Rectal smooth muscle tissue (tissue), 1 donor: ENCODE measurements around the gene ERICH6.
A peak's percentile ranks its signal among the peaks of the same experiment; 100 is the strongest.

Source experiments
- H3K27ac ChIP-seq: one replicate; pipeline ENCODE4 v1.7.0; 2013; ENCODE audit warnings: low read depth, low read length, inconsistent platforms
- H3K27me3 ChIP-seq: one replicate; pipeline ENCODE4 v1.7.0; 2013; ENCODE audit warnings: low read length; ENCODE audit not compliant: control insufficient read depth, insufficient read depth
- H3K36me3 ChIP-seq: one replicate; pipeline ENCODE4 v1.7.0; 2013; ENCODE audit warnings: low read length; ENCODE audit not compliant: control insufficient read depth, insufficient read depth
- H3K4me1 ChIP-seq: one replicate; pipeline ENCODE4 v1.7.0; 2013; ENCODE audit warnings: low read length; ENCODE audit not compliant: control insufficient read depth, insufficient read depth
- H3K4me3 ChIP-seq: one replicate; pipeline ENCODE4 v1.7.0; 2013; ENCODE audit warnings: low read length
- H3K9ac ChIP-seq: one replicate; pipeline ENCODE4 v1.7.0; 2013; ENCODE audit warnings: low read length

Gene ERICH6

GRCh38 chr3:150703756-150704344, at the start of gene ERICH6:
Gene ERICH6 (minus strand): TSS chr3:150703920. CDS start chr3:150703898, 22 bp downstream.
- H3K9ac ChIP-seq: peak within 1 kb of the TSS; percentile 61
- no peaks in the 10 kb centered on the region for H3K36me3 ChIP-seq
- no peaks in the 10 kb centered on the region for H3K4me1 ChIP-seq
- H3K27ac ChIP-seq: peak within 1 kb of the TSS; percentile 51
- peak within 1 kb of the TSS; percentile 86 for H3K4me3 ChIP-seq
- no peaks in the 10 kb centered on the region for H3K27me3 ChIP-seq

- H3K9ac ChIP-seq: peak overlapping the region; percentile 17
- H3K27me3 ChIP-seq: no peaks in the 10 kb centered on the region
- no peak overlapping the region for H3K27ac ChIP-seq
- peak overlapping the region; percentile 17 for H3K4me3 ChIP-seq
- H3K4me1 ChIP-seq: peaks cover 2% of the 10 kb centered on the region
- no peaks in the 10 kb centered on the region for H3K36me3 ChIP-seq
Observed at GRCh38 chr3:150751781-150752263, 48.1 kb upstream of the ERICH6 start.

GRCh38 chr3:150749255-150749654, 45.5 kb upstream of the ERICH6 start:
- Histone ChIP-seq H3K4me3 (no peak overlapping the region), H3K4me1 (peaks cover 6% of the 10 kb centered on the region), H3K36me3 (no peaks in the 10 kb centered on the region), H3K27ac (no peak overlapping the region), H3K9ac (no peak overlapping the region), H3K27me3 (no peaks in the 10 kb centered on the region)

- Histone ChIP-seq H3K27ac (no peak overlapping the region), H3K4me3 (no peak overlapping the region), H3K36me3 (no peaks in the 10 kb centered on the region), H3K9ac (no peak overlapping the region), H3K27me3 (no peaks in the 10 kb centered on the region), H3K4me1 (peaks cover 7% of the 10 kb centered on the region)
Observed at GRCh38 chr3:150748684-150749047, 44.9 kb upstream of the ERICH6 start.

- no peaks in the 10 kb centered on the region for H3K36me3 ChIP-seq
- peaks cover 8% of the 10 kb centered on the region for H3K4me1 ChIP-seq
- no peaks in the 10 kb centered on the region for H3K27me3 ChIP-seq
- H3K27ac ChIP-seq: no peak overlapping the region
- H3K4me3 ChIP-seq: no peak overlapping the region
- H3K9ac ChIP-seq: no peak overlapping the region
Observed at GRCh38 chr3:150747886-150748683, 44.4 kb upstream of the ERICH6 start.

- Histone ChIP-seq H3K36me3 (peaks cover 5% of the 10 kb centered on the region), H3K4me3 (no peak overlapping the region), H3K9ac (no peak overlapping the region), H3K27me3 (no peaks in the 10 kb centered on the region), H3K4me1 (peaks cover 8% of the 10 kb centered on the region), H3K27ac (no peak overlapping the region)
Observed at GRCh38 chr3:150746791-150747590, 43.3 kb upstream of the ERICH6 start.

GRCh38 chr3:150745832-150746231, 42.1 kb upstream of the ERICH6 start:
- Histone ChIP-seq H3K9ac (no peak overlapping the region), H3K4me1 (peaks cover 8% of the 10 kb centered on the region), H3K4me3 (no peak overlapping the region), H3K27me3 (no peaks in the 10 kb centered on the region), H3K36me3 (peaks cover 5% of the 10 kb centered on the region), H3K27ac (no peak overlapping the region)

GRCh38 chr3:150744919-150745211, 41.1 kb upstream of the ERICH6 start:
- peaks cover 5% of the 10 kb centered on the region for H3K36me3 ChIP-seq
- no peaks in the 10 kb centered on the region for H3K27me3 ChIP-seq
- H3K4me1 ChIP-seq: peaks cover 8% of the 10 kb centered on the region
- no peak overlapping the region for H3K27ac ChIP-seq
- H3K4me3 ChIP-seq: no peak overlapping the region
- no peak overlapping the region for H3K9ac ChIP-seq

- Histone ChIP-seq H3K36me3 (peaks cover 5% of the 10 kb centered on the region), H3K4me3 (no peak overlapping the region), H3K27me3 (no peaks in the 10 kb centered on the region), H3K27ac (no peak overlapping the region), H3K9ac (no peak overlapping the region), H3K4me1 (peaks cover 8% of the 10 kb centered on the region)
Observed at GRCh38 chr3:150744041-150744918, 40.6 kb upstream of the ERICH6 start.

GRCh38 chr3:150743508-150743907, 39.8 kb upstream of the ERICH6 start:
- H3K36me3 ChIP-seq: peaks cover 5% of the 10 kb centered on the region
- no peak overlapping the region for H3K9ac ChIP-seq
- H3K27me3 ChIP-seq: no peaks in the 10 kb centered on the region
- H3K27ac ChIP-seq: no peak overlapping the region
- H3K4me3 ChIP-seq: no peak overlapping the region
- peaks cover 8% of the 10 kb centered on the region for H3K4me1 ChIP-seq

- no peak overlapping the region for H3K9ac ChIP-seq
- no peak overlapping the region for H3K27ac ChIP-seq
- H3K36me3 ChIP-seq: peaks cover 5% of the 10 kb centered on the region
- H3K27me3 ChIP-seq: no peaks in the 10 kb centered on the region
- peaks cover 8% of the 10 kb centered on the region for H3K4me1 ChIP-seq
- H3K4me3 ChIP-seq: no peak overlapping the region
Observed at GRCh38 chr3:150742679-150743078, 39.0 kb upstream of the ERICH6 start.

- Histone ChIP-seq H3K27me3 (no peaks in the 10 kb centered on the region), H3K36me3 (peaks cover 5% of the 10 kb centered on the region), H3K4me3 (no peak overlapping the region), H3K9ac (no peak overlapping the region), H3K27ac (no peak overlapping the region), H3K4me1 (peaks cover 8% of the 10 kb centered on the region)
Observed at GRCh38 chr3:150742141-150742523, 38.4 kb upstream of the ERICH6 start.
